H1 (cell line): Measurements from ENCODE around the gene SH3GL2. TPM values are rescaled to one million over a fixed set of nuclear protein-coding genes. Genes with fewer than 3 reads are reported as not detected.

Experiments used
- CTCF ChIA-PET: fragments of 300-600 bp; sonication (Branson Sonifier 250); formaldehyde crosslinking; loops from one replicate; lab custom pipeline; 2021; ENCODE audit not compliant: partially characterized antibody; lab: Charles Lee
- POLR2A ChIA-PET: fragments of 300-600 bp; sonication (Branson Sonifier 250); formaldehyde crosslinking; loops from one replicate; lab custom pipeline; 2021; ENCODE audit warnings: inconsistent platforms; ENCODE audit not compliant: partially characterized antibody; lab: Charles Lee
- DNase-seq, 2 experiments: peaks; one replicate each; pipeline versions ENCODE4 v3.0.0 to v3.0.0-alpha.2; 2010 to 2022; ENCODE audit warnings: low spot score in 2 of 2, low read depth in 1 of 2, mixed read lengths in 1 of 2
- FAIRE-seq: peaks from 2 replicates; lab custom pipeline; 2011; peaks lifted over from hg19 to GRCh38; lab: Jason Lieb, UNC
- H2AFZ ChIP-seq: 2 replicates; pipeline ENCODE4 v1.8.1; 2012; ENCODE audit warnings: low read length, inconsistent platforms
- H2AK5ac ChIP-seq: 2 replicates; pipeline ENCODE4 v1.6.1; 2013; ENCODE audit warnings: low read depth, low read length
- H2BK120ac ChIP-seq: replicated peaks from 2 replicates; pipeline ENCODE3; 2013; ENCODE audit warnings: low read depth, low read length, inconsistent platforms
- H2BK12ac ChIP-seq: 2 replicates; pipeline ENCODE4 v1.6.1; 2013; ENCODE audit warnings: low read depth, low read length
- H2BK15ac ChIP-seq: 2 replicates; pipeline ENCODE4 v1.6.1; 2013; ENCODE audit warnings: low read length
- H2BK20ac ChIP-seq: 2 replicates; pipeline ENCODE4 v1.6.1; 2013; ENCODE audit warnings: low read length
- H2BK5ac ChIP-seq: 2 replicates; pipeline ENCODE4 v1.6.1; 2013; ENCODE audit warnings: low read depth, low read length
- H3K14ac ChIP-seq: 2 replicates; pipeline ENCODE4 v1.6.1; 2013; ENCODE audit warnings: inconsistent platforms; ENCODE audit not compliant: insufficient read length
- H3K18ac ChIP-seq: 2 replicates; pipeline ENCODE4 v1.6.1; 2013; ENCODE audit warnings: low read length; ENCODE audit errors: extremely low read depth
- H3K23ac ChIP-seq: 2 replicates; pipeline ENCODE4 v1.6.1; 2013; ENCODE audit warnings: inconsistent platforms; ENCODE audit not compliant: insufficient read length
- H3K23me2 ChIP-seq: 2 replicates; pipeline ENCODE4 v1.6.1; 2013; ENCODE audit warnings: low read depth, low read length
- H3K27ac ChIP-seq: 2 replicates; pipeline ENCODE4 v1.6.1; 2011; ENCODE audit warnings: low read depth, low read length, inconsistent platforms
- H3K27me3 ChIP-seq, 4 experiments: replicated peaks in 1 of 4; 1 replicate in 1 of 4; 2 replicates in 3 of 4; pipeline versions ENCODE4 v1.6.1 to v1.8.1; 2011 to 2013; ENCODE audit warnings: low read length in 3 of 4, mild to moderate bottlenecking in 3 of 4, inconsistent platforms in 2 of 4, mixed read lengths in 2 of 4, moderate library complexity in 1 of 4; ENCODE audit not compliant: control insufficient read depth in 3 of 4, insufficient read depth in 3 of 4; ENCODE audit errors: extremely low read depth in 1 of 4
- H3K36me3 ChIP-seq, 4 experiments: 2 replicates each; pipeline versions ENCODE4 v1.6.1 to v1.8.1; 2011 to 2013; ENCODE audit warnings: mild to moderate bottlenecking in 4 of 4, low read length in 3 of 4, moderate library complexity in 2 of 4, control low read depth in 1 of 4, inconsistent platforms in 1 of 4; ENCODE audit not compliant: insufficient read depth in 4 of 4, control insufficient read depth in 2 of 4
- H3K4ac ChIP-seq: replicated peaks from 2 replicates; pipeline ENCODE3; 2013; ENCODE audit warnings: low read length, low read depth, mixed read lengths, inconsistent platforms; ENCODE audit not compliant: insufficient read length
- H3K4me1 ChIP-seq, 4 experiments: replicated peaks in 1 of 4; 1 replicate in 1 of 4; 2 replicates in 3 of 4; pipeline versions ENCODE4 v1.6.1 to v1.8.1; 2011 to 2013; ENCODE audit warnings: low read length in 3 of 4, inconsistent platforms in 2 of 4, mixed read lengths in 1 of 4; ENCODE audit not compliant: insufficient read depth in 4 of 4, control insufficient read depth in 3 of 4
- H3K4me2 ChIP-seq, 2 experiments: 2 replicates each; pipeline versions ENCODE4 v1.6.1 to v1.8.1; 2011 to 2013; ENCODE audit warnings: low read depth in 2 of 2, low read length in 2 of 2, control low read depth in 1 of 2, inconsistent platforms in 1 of 2, mild to moderate bottlenecking in 1 of 2; ENCODE audit not compliant: insufficient read depth in 1 of 2
- H3K4me3 ChIP-seq, 4 experiments: fragments of 200-600, 300-600 bp in 1 of 4; sonication (generic), shearing (Covaris generic), sonication (Bioruptor Twin) in 1 of 4; 2 replicates each; pipeline versions ENCODE4 v1.5.1 to v1.8.1; 2011 to 2016; ENCODE audit warnings: low read length in 4 of 4, low read depth in 3 of 4, control low read depth in 2 of 4, inconsistent platforms in 2 of 4, mild to moderate bottlenecking in 2 of 4, mixed read lengths in 1 of 4, moderate library complexity in 1 of 4; ENCODE audit not compliant: insufficient read depth in 2 of 4; ENCODE audit errors: extremely low read depth in 1 of 4
- H3K56ac ChIP-seq: replicated peaks from 2 replicates; pipeline ENCODE3; 2013; ENCODE audit warnings: low read depth, mild to moderate bottlenecking, mixed read lengths, low read length, inconsistent platforms; ENCODE audit not compliant: insufficient read length
- H3K79me1 ChIP-seq: 2 replicates; pipeline ENCODE4 v1.6.1; 2013; ENCODE audit warnings: low read depth, low read length, control low read depth
- H3K79me2 ChIP-seq, 2 experiments: 2 replicates each; pipeline versions ENCODE4 v1.6.1 to v1.8.1; 2012 to 2013; ENCODE audit warnings: low read length in 2 of 2, mild to moderate bottlenecking in 2 of 2, inconsistent platforms in 1 of 2; ENCODE audit not compliant: insufficient read depth in 2 of 2, control insufficient read depth in 1 of 2
- H3K9ac ChIP-seq, 4 experiments: replicated peaks in 1 of 4; 1 replicate in 1 of 4; 2 replicates in 3 of 4; pipeline versions ENCODE4 v1.6.1 to v1.8.1; 2011 to 2013; ENCODE audit warnings: low read depth in 3 of 4, low read length in 3 of 4, control low read depth in 2 of 4, mild to moderate bottlenecking in 2 of 4, moderate library complexity in 2 of 4, inconsistent platforms in 1 of 4; ENCODE audit errors: extremely low read depth in 1 of 4
- H3K9me3 ChIP-seq, 2 experiments: 2 replicates each; pipeline versions ENCODE4 v1.6.1 to v1.8.1; 2012 to 2013; ENCODE audit warnings: mild to moderate bottlenecking in 2 of 2, moderate library complexity in 2 of 2, control low read depth in 1 of 2, inconsistent platforms in 1 of 2, low read depth in 1 of 2, low read length in 1 of 2, mixed read lengths in 1 of 2; ENCODE audit not compliant: insufficient read depth in 2 of 2
- H4K20me1 ChIP-seq, 2 experiments: replicated peaks in 1 of 2; 2 replicates each; pipeline versions ENCODE3 to v1.8.1; 2011 to 2013; ENCODE audit warnings: inconsistent platforms in 2 of 2, low read length in 2 of 2, mild to moderate bottlenecking in 1 of 2; ENCODE audit not compliant: insufficient read depth in 2 of 2, control insufficient read depth in 1 of 2
- H4K5ac ChIP-seq: 2 replicates; pipeline ENCODE4 v1.6.1; 2013; ENCODE audit warnings: low read length, low read depth, mixed read lengths, inconsistent platforms; ENCODE audit not compliant: insufficient read length
- H4K8ac ChIP-seq: 2 replicates; pipeline ENCODE4 v1.8.0; 2013; ENCODE audit warnings: mild to moderate bottlenecking, moderate library complexity, low read length, inconsistent platforms; ENCODE audit not compliant: insufficient read depth; ENCODE audit errors: extremely low read depth
- H4K91ac ChIP-seq: replicated peaks from 2 replicates; pipeline ENCODE3; 2013; ENCODE audit warnings: low read length, mixed read lengths, inconsistent platforms; ENCODE audit not compliant: insufficient read length
- BCL11A ChIP-seq, 2 experiments: IDR thresholded peaks; one replicate each; pipeline ENCODE4 v1.6.1; 2011; ENCODE audit warnings: low read depth in 2 of 2, low read length in 2 of 2, mild to moderate bottlenecking in 2 of 2
- CTBP2 ChIP-seq: IDR thresholded peaks from 2 replicates; pipeline ENCODE4 v1.7.0; 2011; ENCODE audit warnings: borderline replicate concordance, mild to moderate bottlenecking, moderate library complexity, mixed read lengths, low read length; ENCODE audit not compliant: insufficient read depth, insufficient read length
- CTCF ChIP-seq, 3 experiments: IDR thresholded peaks; 1 replicate in 2 of 3; 2 replicates in 1 of 3; pipeline versions ENCODE4 v1.5.1 to v1.6.1; 2011; ENCODE audit warnings: low read length in 3 of 3, mild to moderate bottlenecking in 3 of 3, inconsistent platforms in 2 of 3, low read depth in 1 of 3, moderate library complexity in 1 of 3; ENCODE audit not compliant: insufficient read depth in 1 of 3; ENCODE audit errors: control extremely low read depth in 1 of 3
- KDM1A ChIP-seq: fragments of 200-600, 300-600 bp; sonication (generic); IDR thresholded peaks from 2 replicates; pipeline ENCODE4 v1.7.1; 2016; ENCODE audit warnings: mild to moderate bottlenecking, low read length, borderline replicate concordance
- RAD21 ChIP-seq, 2 experiments: IDR thresholded peaks in 1 of 2; conservative IDR thresholded peaks in 1 of 2; 2 replicates each; pipeline ENCODE4 v1.6.1; 2011; ENCODE audit warnings: low read depth in 2 of 2, low read length in 2 of 2, improper control_type of control experiment in 1 of 2, inconsistent platforms in 1 of 2, mild to moderate bottlenecking in 1 of 2, moderate library complexity in 1 of 2
- TBP ChIP-seq: IDR thresholded peaks from 2 replicates; pipeline ENCODE4 v1.6.1; 2011; ENCODE audit warnings: low read depth, low read length, improper control_type of control experiment
- WGBS, 2 experiments: shearing (Covaris generic) in 1 of 2; methylation state at CpG; one replicate each; pipeline versions ENCODE4 v1.1.6 to v1.1.7; 2013 to 2015; ENCODE audit warnings: low lambda C conversion rate in 2 of 2, mixed read lengths in 2 of 2, inconsistent platforms in 1 of 2, low coverage in 1 of 2, missing lambda C conversion rate in 1 of 2; ENCODE audit not compliant: insufficient replicate concordance in 2 of 2, insufficient coverage in 1 of 2, insufficient read length in 1 of 2; ENCODE audit errors: extremely low coverage in 1 of 2, missing lambda C conversion rate in 1 of 2; 5-methylcytosine and 5-hydroxymethylcytosine counted together
- polyA plus RNA-seq, 7 experiments: library from polyadenylated mRNA; depleted of rRNA in 3 of 7; stranded (reverse) in 5 of 7; unstranded in 2 of 7; fragments of >200 nt in 5 of 7; fragments of 200-250 nt in 2 of 7; gene quantifications; 1 replicate in 5 of 7; 2 replicates in 1 of 7; 4 replicates in 1 of 7; pipeline versions ENCODE4 v1.2.1 to v1.2.3, GENCODE V29; 2011 to 2013; ENCODE audit warnings: missing spikeins in 2 of 7, mixed read lengths in 2 of 7
- total RNA-seq: library from RNA; stranded (reverse); fragmentation: NEBNext Ultra II Directional; extraction: Animal tissue kit (Norgen Biotek cat#: 25700); gene quantifications from 2 replicates; pipeline ENCODE4 v1.2.1, GENCODE V29; 2021

The SH3GL2 gene
- total and polyA plus RNA-seq, 2 of the 8 experiments (the other 6 are each of a cell fraction or from before 2014, with no cell fraction given): 4.7 to 5.3 TPM

- no peak overlapping the region for H4K5ac ChIP-seq
- H3K79me2 ChIP-seq: no peaks in the 10 kb centered on the region
- H2BK120ac ChIP-seq: no peak overlapping the region
- no peaks in the 10 kb centered on the region for H3K27me3 ChIP-seq
- no peak for DNase-seq
- H3K4me3 ChIP-seq: peak overlapping the region in 1 of 4 experiments; percentile 44; a peak in 1 of 8 replicates
- peak overlapping the region; percentile 63 for H2AFZ ChIP-seq
- ChIA-PET POLR2A (no interaction called here), CTCF (interaction anchor here (0.7 to 9.6 kb wide), 48 partner anchors 8 to 1216 kb away, joined by 3 to 217 read pairs (median 5); no protein-coding TSS in a partner anchor)
- no peak overlapping the region for H2BK20ac ChIP-seq
- H3K4me2 ChIP-seq: peak overlapping the region in 1 of 2 experiments; percentile 60; a peak in 2 of 4 replicates
- H4K8ac ChIP-seq: no peak overlapping the region
- H3K23ac ChIP-seq: no peak overlapping the region
- H2BK15ac ChIP-seq: no peak overlapping the region
- H3K9me3 ChIP-seq: no peaks in the 10 kb centered on the region
- no peaks in the 10 kb centered on the region for H4K20me1 ChIP-seq
- H3K23me2 ChIP-seq: no peaks in the 10 kb centered on the region
- H3K4me1 ChIP-seq: peaks cover 0 to 3% (median under 1%) of the 10 kb centered on the region in 4 experiments; a peak in 1 of 7 replicates
- no peak overlapping the region for H2AK5ac ChIP-seq
- peak; percentile 87 to 92 for TF ChIP-seq RAD21 (IDR thresholded peaks at IDR 0.05 in 1 of 2, conservative IDR thresholded peaks at IDR 0.05 in 1 of 2; ENCODE audit: low read depth in 2 of 2, low read length in 2 of 2)
- TF ChIP-seq TBP: no peak
- no peak for TF ChIP-seq CTBP2
- no peak for TF ChIP-seq KDM1A
- no peak for TF ChIP-seq BCL11A (IDR thresholded peaks at IDR 0.05; ENCODE audit: low read depth in 2 of 2, low read length in 2 of 2)
- TF ChIP-seq CTCF (IDR thresholded peaks at IDR 0.05; ENCODE audit: control extremely low read depth in 1 of 3, insufficient read depth in 1 of 3, low read depth in 1 of 3, low read length in 3 of 3): peak in 2 of 3 experiments; percentile 63 to 79; a peak in 3 of 4 replicates
- 39% methylated on average over 13 of the region's 13 CpGs; no CpG with 5 or more reads in 1 of the 2 experiments for WGBS, 2 experiments
- no peak overlapping the region for H3K4ac ChIP-seq
- H3K36me3 ChIP-seq: no peaks in the 10 kb centered on the region
- no peak overlapping the region for H3K27ac ChIP-seq
- H2BK5ac ChIP-seq: no peak overlapping the region
- H4K91ac ChIP-seq: no peak overlapping the region
- H3K9ac ChIP-seq: no peak overlapping the region
- no peak overlapping the region for H2BK12ac ChIP-seq
- H3K56ac ChIP-seq: no peak overlapping the region
- no peak overlapping the region for H3K18ac ChIP-seq
- no peak overlapping the region for H3K14ac ChIP-seq
- FAIRE-seq: peak; percentile 58
- no peaks in the 10 kb centered on the region for H3K79me1 ChIP-seq
Measured at GRCh38 chr9:17810728-17811571, 232.1 kb downstream of the SH3GL2 start.
